ENCODE measurements around the gene BRCA1.

DNA sequence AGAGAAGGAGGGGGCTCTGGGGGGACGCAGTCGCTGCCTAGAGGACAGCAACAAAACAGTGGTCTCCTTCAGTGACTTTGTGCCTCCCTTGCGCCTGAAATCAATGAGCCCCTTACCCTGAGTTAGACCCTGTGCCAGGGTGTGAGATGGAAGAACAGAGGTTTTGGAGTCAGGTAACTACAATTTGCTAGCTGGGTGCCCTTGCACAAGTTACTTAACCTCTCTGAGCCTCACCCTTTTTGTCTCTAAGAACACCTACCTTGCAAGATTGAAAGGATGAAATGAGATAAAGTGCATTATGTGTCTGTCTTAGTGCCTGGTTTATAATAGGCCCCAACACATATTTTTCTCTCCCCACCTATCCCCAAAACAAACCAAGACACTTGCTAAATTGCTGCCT lies 90.3 kb downstream of the BRCA1 start:
- TF ChIP-seq EP300 (IDR thresholded peaks at IDR 0.05) (no peak), POLR2A (IDR thresholded peaks at IDR 0.05) (no peak)

Measured in tibial nerve (tissue), 3 donors.